Liver (tissue), 9 donors: Measurements from ENCODE around the gene USP24. TPM values are rescaled to one million over a fixed set of nuclear protein-coding genes. Genes with fewer than 3 reads are reported as not detected.

Source experiments
- DNase-seq: peaks from one replicate; pipeline ENCODE4 v3.0.0-alpha.2; 2017; ENCODE audit warnings: low spot score
- H3K27ac ChIP-seq, 2 donors: one replicate each; pipeline ENCODE4 v1.7.0; 2013; ENCODE audit warnings: inconsistent platforms in 2 of 2, low read length in 2 of 2, control low read depth in 1 of 2, low read depth in 1 of 2, mild to moderate bottlenecking in 1 of 2
- H3K27me3 ChIP-seq, 4 donors: one replicate each; pipeline versions ENCODE4 v1.6.1 to v1.7.0; 2013; ENCODE audit warnings: low read length in 3 of 4, inconsistent platforms in 1 of 4, mild to moderate bottlenecking in 1 of 4, moderate library complexity in 1 of 4; ENCODE audit not compliant: control insufficient read depth in 4 of 4, insufficient read depth in 4 of 4
- H3K36me3 ChIP-seq, 4 donors: one replicate each; pipeline versions ENCODE4 v1.6.1 to v1.7.0; 2013; ENCODE audit warnings: low read length in 3 of 4, mild to moderate bottlenecking in 3 of 4, low read depth in 1 of 4, moderate library complexity in 1 of 4; ENCODE audit not compliant: control insufficient read depth in 4 of 4, insufficient read depth in 3 of 4
- H3K4me1 ChIP-seq, 4 donors: one replicate each; pipeline versions ENCODE4 v1.6.1 to v1.7.0; 2013; ENCODE audit warnings: low read length in 3 of 4, mild to moderate bottlenecking in 3 of 4, moderate library complexity in 1 of 4; ENCODE audit not compliant: control insufficient read depth in 4 of 4, insufficient read depth in 4 of 4
- H3K4me3 ChIP-seq, 3 donors: one replicate each; pipeline versions ENCODE4 v1.6.1 to v1.7.0; 2013; ENCODE audit warnings: low read length in 3 of 3, control low read depth in 1 of 3, low read depth in 1 of 3, mild to moderate bottlenecking in 1 of 3
- H3K9ac ChIP-seq, 2 donors: one replicate each; pipeline ENCODE4 v1.7.0; 2013; ENCODE audit warnings: low read length in 2 of 2, mild to moderate bottlenecking in 2 of 2, moderate library complexity in 2 of 2, control low read depth in 1 of 2, low read depth in 1 of 2
- H3K9me3 ChIP-seq, 4 donors: one replicate each; pipeline versions ENCODE4 v1.6.1 to v1.7.0; 2013; ENCODE audit warnings: low read length in 3 of 4; ENCODE audit not compliant: control insufficient read depth in 4 of 4
- EGR1 ChIP-seq, 2 donors: IDR thresholded peaks; 2 replicates each; pipeline ENCODE4 v1.6.1; 2016 to 2018; ENCODE audit warnings: antibody characterized with exemption in 2 of 2, low read depth in 2 of 2
- GABPA ChIP-seq, 2 donors: IDR thresholded peaks in 1 of 2; conservative IDR thresholded peaks in 1 of 2; 2 replicates each; pipeline ENCODE4 v1.6.1; 2016; ENCODE audit warnings: antibody characterized with exemption in 2 of 2, mild to moderate bottlenecking in 1 of 2, moderate library complexity in 1 of 2
- HNF4A ChIP-seq, 2 donors: conservative IDR thresholded peaks; 2 replicates each; pipeline ENCODE4 v1.6.1; 2016; ENCODE audit warnings: antibody characterized with exemption in 2 of 2, mild to moderate bottlenecking in 2 of 2
- NR2F2 ChIP-seq: IDR thresholded peaks from 2 replicates; pipeline ENCODE4 v1.6.1; 2016; ENCODE audit warnings: antibody characterized with exemption
- RAD21 ChIP-seq, 2 donors: IDR thresholded peaks; 2 replicates each; pipeline ENCODE4 v1.6.1; 2016; ENCODE audit warnings: antibody characterized with exemption in 2 of 2, mild to moderate bottlenecking in 2 of 2
- SP1 ChIP-seq: IDR thresholded peaks from 2 replicates; pipeline ENCODE4 v1.6.1; 2018; ENCODE audit warnings: antibody characterized with exemption, mild to moderate bottlenecking
- TAF1 ChIP-seq: conservative IDR thresholded peaks from 2 replicates; pipeline ENCODE4 v1.6.1; 2016; ENCODE audit warnings: antibody characterized with exemption, mild to moderate bottlenecking
- YY1 ChIP-seq: IDR thresholded peaks from 2 replicates; pipeline ENCODE4 v1.6.1; 2016; ENCODE audit warnings: antibody characterized with exemption, mild to moderate bottlenecking
- WGBS: extraction: QIAGEN DNeasy Blood & Tissue Kit; methylation state at CpG from one replicate; pipeline ENCODE4 v1.1.7; 2013; 5-methylcytosine and 5-hydroxymethylcytosine counted together
- polyA plus RNA-seq, 2 donors: library from polyadenylated mRNA; stranded (reverse) in 1 of 2; unstranded in 1 of 2; fragments of 200-250 nt in 1 of 2; fragments of >200 nt in 1 of 2; fragmentation: Nextera tagmentation in 1 of 2; extraction: Ambion mirVana in 1 of 2; gene quantifications; one replicate each; pipeline versions ENCODE4 v1.2.1 to v1.2.3, GENCODE V29; 2013 to 2015
- total RNA-seq, 2 donors: library from RNA; depleted of rRNA; stranded (reverse); fragments of >200 nt; gene quantifications; one replicate each; pipeline ENCODE4 v1.2.3, GENCODE V29; 2014
- TF ChIP-seq, protein P1 (sequence below): fragments of 150-350 bp; IDR thresholded peaks from 2 replicates; pipeline ENCODE4 v1.5.1; 2017; ENCODE audit warnings: improper control_type of control experiment, low read depth, low read length; ENCODE audit not compliant: missing input control
- TF ChIP-seq, protein P2 (sequence below): IDR thresholded peaks from 2 replicates; pipeline ENCODE4 v1.6.1; 2016; ENCODE audit warnings: antibody characterized with exemption
- TF ChIP-seq, protein P3 (sequence below): IDR thresholded peaks from 2 replicates; pipeline ENCODE4 v1.6.1; 2016; ENCODE audit warnings: antibody characterized with exemption
- TF ChIP-seq, protein P4 (sequence below): IDR thresholded peaks from 2 replicates; pipeline ENCODE4 v1.6.1; 2016; ENCODE audit warnings: antibody characterized with exemption, mild to moderate bottlenecking
- TF ChIP-seq, protein P5 (sequence below): IDR thresholded peaks from 2 replicates; pipeline ENCODE4 v1.6.1; 2016; ENCODE audit warnings: antibody characterized with exemption
- donor health status: healthy.
- donor health status: healthy.
- donor health status: healthy.
- donor health status: healthy.
- donor health status: healthy.

Gene USP24
- total and polyA plus RNA-seq, 4 donors: 7.0 to 75.8 (median 20.3) TPM

DNA sequence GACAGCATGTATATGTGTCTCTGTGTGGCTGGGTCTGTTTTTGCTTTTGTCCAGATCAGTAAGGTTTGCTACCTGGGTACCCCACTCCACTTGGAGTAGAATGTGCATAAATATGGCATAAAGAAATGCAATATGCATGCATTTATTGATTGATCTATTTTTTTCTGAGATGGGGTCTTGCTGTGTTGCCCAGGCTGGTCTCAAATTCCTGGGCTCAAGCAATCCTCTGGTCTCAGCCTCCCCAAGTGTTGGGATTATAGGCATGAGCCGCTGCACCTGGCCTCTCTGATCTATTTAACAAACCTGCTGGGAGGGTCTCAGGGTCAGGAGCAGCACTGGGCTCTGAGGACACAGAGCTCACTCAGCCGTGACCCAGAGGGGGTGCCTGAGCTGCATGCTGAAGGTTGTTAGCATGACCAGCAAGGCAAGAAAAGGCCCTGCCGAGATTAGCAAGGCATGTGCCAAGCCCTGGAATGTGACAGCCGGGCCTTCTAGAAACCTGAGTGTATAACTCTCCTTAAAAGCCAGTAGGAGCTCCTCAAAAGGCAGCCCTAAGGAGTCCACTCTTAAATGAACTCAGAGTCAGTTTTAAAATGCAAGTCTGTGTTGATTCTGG lies 153.3 kb downstream of the USP24 start:
- Histone ChIP-seq H3K36me3 (peaks cover 13 to 54% (median 30%) of the 10 kb centered on the region in 4 donors), H3K4me1 (peaks cover 18 to 66% (median 40%) of the 10 kb centered on the region in 4 donors), H3K27me3 (no peaks in the 10 kb centered on the region), H3K9ac (no peak overlapping the region), H3K9me3 (no peaks in the 10 kb centered on the region), H3K27ac (no peak overlapping the region), H3K4me3 (no peak overlapping the region)
- DNase-seq: no peak
- WGBS: 92% methylated on average over 4 of the region's 4 CpGs
- TF ChIP-seq GABPA (IDR thresholded peaks at IDR 0.05 in 1 of 2, conservative IDR thresholded peaks at IDR 0.05 in 1 of 2) (no peak), HNF4A (conservative IDR thresholded peaks at IDR 0.05) (no peak), NR2F2 (no peak), TAF1 (no peak), EGR1 (IDR thresholded peaks at IDR 0.05; ENCODE audit: low read depth in 2 of 2) (no peak), SP1 (no peak)
- TF ChIP-seq, protein P1, sequence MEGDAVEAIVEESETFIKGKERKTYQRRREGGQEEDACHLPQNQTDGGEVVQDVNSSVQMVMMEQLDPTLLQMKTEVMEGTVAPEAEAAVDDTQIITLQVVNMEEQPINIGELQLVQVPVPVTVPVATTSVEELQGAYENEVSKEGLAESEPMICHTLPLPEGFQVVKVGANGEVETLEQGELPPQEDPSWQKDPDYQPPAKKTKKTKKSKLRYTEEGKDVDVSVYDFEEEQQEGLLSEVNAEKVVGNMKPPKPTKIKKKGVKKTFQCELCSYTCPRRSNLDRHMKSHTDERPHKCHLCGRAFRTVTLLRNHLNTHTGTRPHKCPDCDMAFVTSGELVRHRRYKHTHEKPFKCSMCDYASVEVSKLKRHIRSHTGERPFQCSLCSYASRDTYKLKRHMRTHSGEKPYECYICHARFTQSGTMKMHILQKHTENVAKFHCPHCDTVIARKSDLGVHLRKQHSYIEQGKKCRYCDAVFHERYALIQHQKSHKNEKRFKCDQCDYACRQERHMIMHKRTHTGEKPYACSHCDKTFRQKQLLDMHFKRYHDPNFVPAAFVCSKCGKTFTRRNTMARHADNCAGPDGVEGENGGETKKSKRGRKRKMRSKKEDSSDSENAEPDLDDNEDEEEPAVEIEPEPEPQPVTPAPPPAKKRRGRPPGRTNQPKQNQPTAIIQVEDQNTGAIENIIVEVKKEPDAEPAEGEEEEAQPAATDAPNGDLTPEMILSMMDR: no peak
- TF ChIP-seq, protein P2, sequence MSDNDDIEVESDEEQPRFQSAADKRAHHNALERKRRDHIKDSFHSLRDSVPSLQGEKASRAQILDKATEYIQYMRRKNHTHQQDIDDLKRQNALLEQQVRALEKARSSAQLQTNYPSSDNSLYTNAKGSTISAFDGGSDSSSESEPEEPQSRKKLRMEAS: no peak
- TF ChIP-seq, protein P3, sequence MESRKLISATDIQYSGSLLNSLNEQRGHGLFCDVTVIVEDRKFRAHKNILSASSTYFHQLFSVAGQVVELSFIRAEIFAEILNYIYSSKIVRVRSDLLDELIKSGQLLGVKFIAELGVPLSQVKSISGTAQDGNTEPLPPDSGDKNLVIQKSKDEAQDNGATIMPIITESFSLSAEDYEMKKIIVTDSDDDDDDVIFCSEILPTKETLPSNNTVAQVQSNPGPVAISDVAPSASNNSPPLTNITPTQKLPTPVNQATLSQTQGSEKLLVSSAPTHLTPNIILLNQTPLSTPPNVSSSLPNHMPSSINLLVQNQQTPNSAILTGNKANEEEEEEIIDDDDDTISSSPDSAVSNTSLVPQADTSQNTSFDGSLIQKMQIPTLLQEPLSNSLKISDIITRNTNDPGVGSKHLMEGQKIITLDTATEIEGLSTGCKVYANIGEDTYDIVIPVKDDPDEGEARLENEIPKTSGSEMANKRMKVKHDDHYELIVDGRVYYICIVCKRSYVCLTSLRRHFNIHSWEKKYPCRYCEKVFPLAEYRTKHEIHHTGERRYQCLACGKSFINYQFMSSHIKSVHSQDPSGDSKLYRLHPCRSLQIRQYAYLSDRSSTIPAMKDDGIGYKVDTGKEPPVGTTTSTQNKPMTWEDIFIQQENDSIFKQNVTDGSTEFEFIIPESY: no peak
- TF ChIP-seq, protein P4, sequence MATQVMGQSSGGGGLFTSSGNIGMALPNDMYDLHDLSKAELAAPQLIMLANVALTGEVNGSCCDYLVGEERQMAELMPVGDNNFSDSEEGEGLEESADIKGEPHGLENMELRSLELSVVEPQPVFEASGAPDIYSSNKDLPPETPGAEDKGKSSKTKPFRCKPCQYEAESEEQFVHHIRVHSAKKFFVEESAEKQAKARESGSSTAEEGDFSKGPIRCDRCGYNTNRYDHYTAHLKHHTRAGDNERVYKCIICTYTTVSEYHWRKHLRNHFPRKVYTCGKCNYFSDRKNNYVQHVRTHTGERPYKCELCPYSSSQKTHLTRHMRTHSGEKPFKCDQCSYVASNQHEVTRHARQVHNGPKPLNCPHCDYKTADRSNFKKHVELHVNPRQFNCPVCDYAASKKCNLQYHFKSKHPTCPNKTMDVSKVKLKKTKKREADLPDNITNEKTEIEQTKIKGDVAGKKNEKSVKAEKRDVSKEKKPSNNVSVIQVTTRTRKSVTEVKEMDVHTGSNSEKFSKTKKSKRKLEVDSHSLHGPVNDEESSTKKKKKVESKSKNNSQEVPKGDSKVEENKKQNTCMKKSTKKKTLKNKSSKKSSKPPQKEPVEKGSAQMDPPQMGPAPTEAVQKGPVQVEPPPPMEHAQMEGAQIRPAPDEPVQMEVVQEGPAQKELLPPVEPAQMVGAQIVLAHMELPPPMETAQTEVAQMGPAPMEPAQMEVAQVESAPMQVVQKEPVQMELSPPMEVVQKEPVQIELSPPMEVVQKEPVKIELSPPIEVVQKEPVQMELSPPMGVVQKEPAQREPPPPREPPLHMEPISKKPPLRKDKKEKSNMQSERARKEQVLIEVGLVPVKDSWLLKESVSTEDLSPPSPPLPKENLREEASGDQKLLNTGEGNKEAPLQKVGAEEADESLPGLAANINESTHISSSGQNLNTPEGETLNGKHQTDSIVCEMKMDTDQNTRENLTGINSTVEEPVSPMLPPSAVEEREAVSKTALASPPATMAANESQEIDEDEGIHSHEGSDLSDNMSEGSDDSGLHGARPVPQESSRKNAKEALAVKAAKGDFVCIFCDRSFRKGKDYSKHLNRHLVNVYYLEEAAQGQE: no peak

DNA sequence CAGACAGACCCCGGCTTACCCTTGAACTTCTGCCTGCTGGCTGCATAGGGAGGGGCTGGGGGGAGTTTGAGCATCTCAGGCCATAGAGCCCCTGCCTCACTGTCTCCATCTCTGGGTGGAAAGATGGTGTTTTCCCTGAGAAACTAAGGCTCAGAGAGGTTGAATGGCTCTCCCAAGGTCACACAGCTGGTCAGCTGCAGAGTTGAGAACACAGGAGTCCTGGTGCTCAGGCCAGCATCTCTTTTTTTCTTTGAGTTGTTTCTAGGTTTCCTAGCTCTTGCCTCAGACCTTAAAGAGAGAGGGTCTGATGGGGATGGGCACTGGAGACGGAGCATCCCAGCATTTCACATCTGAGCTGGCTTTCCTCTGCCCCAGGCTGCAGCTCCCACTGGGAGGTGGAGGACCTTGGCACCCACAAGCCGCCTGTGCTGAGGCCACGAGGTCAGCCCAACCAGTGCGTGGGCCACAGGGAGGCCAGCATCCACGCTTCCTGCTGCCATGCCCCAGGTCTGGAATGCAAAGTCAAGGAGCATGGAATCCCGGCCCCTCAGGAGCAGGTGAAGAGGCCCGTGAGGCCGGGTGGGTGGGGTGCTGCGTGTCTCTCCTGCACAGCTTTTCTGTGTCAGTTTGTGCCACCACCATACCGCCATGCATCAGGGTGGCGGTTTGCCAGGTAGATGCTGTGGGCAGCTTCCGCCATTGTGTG lies 154.0 kb downstream of the USP24 start:
- no peaks in the 10 kb centered on the region for H3K27me3 ChIP-seq
- no peak for DNase-seq
- TF ChIP-seq, protein P5, sequence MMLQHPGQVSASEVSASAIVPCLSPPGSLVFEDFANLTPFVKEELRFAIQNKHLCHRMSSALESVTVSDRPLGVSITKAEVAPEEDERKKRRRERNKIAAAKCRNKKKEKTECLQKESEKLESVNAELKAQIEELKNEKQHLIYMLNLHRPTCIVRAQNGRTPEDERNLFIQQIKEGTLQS: no peak
- TF ChIP-seq RAD21 (IDR thresholded peaks at IDR 0.05) (no peak), YY1 (no peak)
- TF ChIP-seq, protein P2: no peak
- no peak overlapping the region for H3K4me3 ChIP-seq
- H3K27ac ChIP-seq: no peak overlapping the region
- H3K36me3 ChIP-seq: peaks cover 13 to 50% (median 29%) of the 10 kb centered on the region in 4 donors
- H3K4me1 ChIP-seq: peaks cover 18 to 61% (median 38%) of the 10 kb centered on the region in 4 donors
- no peak overlapping the region for H3K9ac ChIP-seq
- 80% methylated on average over 13 of the region's 13 CpGs for WGBS
- H3K9me3 ChIP-seq: no peaks in the 10 kb centered on the region
